ENCODE data around the gene TMEM17.
"Not testable (repeated sequence)": the region's sequence is repeated elsewhere in the genome, so short reads cannot be mapped to it uniquely, and the experiment has no call there.

- TF ChIP-seq CTCF (IDR thresholded peaks at IDR 0.05 in 2 of 3, conservative IDR thresholded peaks at IDR 0.05 in 1 of 3; ENCODE audit: borderline replicate concordance in 1 of 3, insufficient read depth in 1 of 3, low read depth in 2 of 3, low read length in 2 of 3); ZFX (IDR thresholded peaks at IDR 0.05); JUND (IDR thresholded peaks at IDR 0.05); ZNF274 (IDR thresholded peaks at IDR 0.05; ENCODE audit: low read depth, low read length); MAX (IDR thresholded peaks at IDR 0.05); SRF (IDR thresholded peaks at IDR 0.05; ENCODE audit: low read depth): not testable (repeated sequence)
Observed at GRCh38 chr2:62521061-62521460, 15.1 kb upstream of the TMEM17 start.
